A549 treated with dexamethasone at 1 μM for 4 hours (cell line): ENCODE measurements around the gene POPDC2. TPM values are rescaled to one million over a fixed set of nuclear protein-coding genes. Genes with fewer than 3 reads are reported as not detected.

Experiments
- total RNA-seq: library from RNA; stranded (reverse); fragments of 200-300 nt; extraction: Qiagen RNA extraction; gene quantifications from 5 replicates; pipeline ENCODE4 v1.2.3, GENCODE V29; 2022

POPDC2 gene, protein sequence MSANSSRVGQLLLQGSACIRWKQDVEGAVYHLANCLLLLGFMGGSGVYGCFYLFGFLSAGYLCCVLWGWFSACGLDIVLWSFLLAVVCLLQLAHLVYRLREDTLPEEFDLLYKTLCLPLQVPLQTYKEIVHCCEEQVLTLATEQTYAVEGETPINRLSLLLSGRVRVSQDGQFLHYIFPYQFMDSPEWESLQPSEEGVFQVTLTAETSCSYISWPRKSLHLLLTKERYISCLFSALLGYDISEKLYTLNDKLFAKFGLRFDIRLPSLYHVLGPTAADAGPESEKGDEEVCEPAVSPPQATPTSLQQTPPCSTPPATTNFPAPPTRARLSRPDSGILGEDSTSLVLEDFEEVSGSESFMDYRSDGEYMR
- total RNA-seq = 0.13 to 0.95 TPM (median 0.23 TPM) in 5 replicates

DNA sequence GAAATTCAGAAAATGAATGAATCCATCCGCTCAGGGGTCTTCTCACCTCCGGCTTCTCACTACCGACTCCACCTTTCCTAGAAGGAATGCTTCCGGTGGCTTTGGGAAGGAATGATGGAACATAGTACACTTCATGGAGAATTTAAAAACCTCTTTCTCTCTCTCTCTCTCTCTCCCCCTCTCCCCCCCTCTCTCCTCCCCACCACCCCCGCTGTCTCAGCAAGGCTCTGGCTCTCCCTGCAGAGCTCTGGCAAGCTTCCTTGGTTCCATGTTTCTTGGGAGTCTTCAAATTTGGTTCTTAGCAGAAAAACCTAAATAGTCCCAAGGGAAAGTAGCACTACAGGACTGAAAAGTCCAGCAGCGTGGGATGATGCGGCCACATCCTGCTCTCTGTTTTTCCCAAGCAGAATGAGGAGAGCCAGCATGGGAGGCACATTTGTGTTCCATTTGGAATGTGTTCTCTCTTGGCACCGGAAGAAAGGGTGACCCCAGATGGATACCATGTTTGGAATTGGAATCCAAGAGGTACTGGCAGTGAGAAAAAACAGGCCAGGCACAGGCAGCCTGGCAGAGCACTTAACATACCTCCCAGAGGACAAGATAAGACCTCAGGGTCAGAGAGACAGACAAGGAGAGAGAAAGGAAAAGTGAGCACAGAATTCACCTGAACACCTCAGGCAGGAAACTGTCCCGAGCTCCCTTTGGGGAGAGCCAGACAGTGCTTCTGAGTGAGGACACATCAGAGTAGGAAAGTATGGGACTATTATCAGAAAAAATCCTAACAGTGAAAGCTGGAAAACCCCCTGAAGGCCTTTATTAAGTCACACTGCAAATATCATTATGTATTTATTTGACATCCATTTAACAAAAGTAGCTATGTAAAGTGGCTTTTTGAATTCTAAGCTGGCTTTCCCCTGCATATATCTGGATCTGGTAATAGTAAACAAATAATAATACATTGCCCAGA is at the start of gene POPDC2:
POPDC2 (minus strand) TSS at position 116 of the 967 bp plus-strand sequence. CDS start 166 bp downstream, outside the sequence.

DNA sequence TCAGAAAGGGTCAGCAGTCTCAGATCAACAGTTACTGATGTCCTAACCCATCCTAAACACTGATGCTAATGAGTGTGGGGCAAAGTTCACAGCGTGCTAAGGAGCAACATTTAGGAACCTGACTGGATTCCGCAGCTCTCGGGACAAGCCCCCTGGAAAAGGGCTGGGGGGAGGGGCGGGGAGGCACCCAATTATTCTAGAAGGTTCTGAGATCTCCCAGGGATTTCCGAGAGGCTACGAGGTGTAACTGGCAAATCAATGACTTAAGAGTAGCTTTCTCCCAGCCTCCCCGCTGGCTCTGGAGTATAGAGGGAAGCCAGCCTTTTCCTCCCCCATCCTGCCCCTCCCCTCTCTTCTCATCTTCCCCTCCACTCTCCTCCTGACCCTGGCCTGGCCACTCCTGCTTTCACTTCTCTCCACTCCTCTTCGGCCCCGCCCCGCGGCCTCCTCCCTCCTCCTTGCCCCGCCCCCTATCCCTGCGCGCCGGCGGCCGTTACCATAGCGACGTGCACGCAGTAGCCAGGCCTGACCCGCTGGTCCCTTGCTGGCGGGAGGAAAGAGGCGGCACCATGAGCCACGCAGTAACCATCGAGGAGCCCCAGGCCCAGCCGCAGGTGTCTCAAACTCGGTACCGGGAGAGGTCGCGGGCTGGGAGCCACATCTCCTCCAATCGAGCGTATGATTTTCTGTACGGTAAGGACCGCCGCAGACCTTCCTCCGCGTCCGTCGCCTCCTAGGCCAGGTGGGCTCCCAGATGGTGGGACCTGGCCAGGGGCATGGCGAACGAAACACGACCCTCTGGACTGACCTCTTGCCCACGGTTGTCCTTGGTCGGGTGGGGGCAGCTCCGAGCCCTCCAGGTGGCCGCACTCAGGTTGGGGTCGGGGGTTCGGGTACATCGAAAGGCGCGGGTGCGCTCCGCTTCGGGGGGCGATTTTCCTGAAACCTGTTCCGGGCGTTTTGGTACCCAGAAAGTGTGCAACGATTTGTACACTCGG is 42.4 kb upstream of the POPDC2 start, which contains the start of gene CFAP91:
CFAP91 (plus strand) TSS at position 493 of the 998 bp plus-strand sequence; CDS start at position 570, 77 bp downstream.

DNA sequence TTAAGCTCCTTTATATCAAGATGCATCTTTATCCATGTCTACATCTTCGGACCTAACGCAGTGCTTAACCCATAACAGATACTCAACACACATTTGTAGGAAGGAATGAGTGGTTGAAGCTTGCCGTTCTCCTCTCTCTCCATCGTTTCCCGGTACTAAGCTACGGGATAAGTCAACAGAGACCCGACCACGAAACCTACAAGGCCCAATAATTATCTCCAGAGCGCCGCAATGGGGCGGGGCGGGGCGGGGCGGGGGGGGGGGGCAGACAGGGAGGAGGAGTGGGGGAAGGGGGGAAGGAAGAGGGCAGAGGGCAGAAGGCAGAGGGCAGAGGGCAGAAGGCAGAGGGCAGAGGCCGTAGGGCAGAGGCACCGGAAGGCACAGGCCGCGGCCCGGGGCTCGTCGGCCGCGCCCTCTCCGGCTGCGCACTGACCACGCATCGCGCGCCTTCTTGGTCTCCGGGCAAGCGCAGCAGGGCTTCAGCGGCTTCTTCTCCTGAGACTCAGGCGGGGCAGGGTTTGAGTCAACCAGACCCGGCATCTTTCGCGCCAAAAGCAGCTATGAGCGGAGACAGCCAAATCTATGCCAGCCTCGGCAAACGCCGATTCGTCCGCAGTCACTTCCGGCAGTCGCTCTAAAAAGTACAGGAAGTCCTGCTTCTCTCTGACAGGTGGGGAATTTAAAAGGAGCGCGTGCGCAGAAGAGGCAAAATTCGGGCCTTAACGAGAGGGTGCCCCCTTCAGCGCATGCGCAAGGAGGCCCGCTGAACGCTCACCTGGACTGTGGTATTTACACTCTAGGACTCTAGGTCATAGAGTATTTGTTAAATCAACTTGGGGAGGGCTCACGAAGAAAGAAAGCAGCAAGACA is 16.6 kb upstream of the POPDC2 start, which contains the start of gene COX17:
COX17 (minus strand) TSS at position 636 of the 870 bp plus-strand sequence; CDS start at position 540, 96 bp downstream.

DNA sequence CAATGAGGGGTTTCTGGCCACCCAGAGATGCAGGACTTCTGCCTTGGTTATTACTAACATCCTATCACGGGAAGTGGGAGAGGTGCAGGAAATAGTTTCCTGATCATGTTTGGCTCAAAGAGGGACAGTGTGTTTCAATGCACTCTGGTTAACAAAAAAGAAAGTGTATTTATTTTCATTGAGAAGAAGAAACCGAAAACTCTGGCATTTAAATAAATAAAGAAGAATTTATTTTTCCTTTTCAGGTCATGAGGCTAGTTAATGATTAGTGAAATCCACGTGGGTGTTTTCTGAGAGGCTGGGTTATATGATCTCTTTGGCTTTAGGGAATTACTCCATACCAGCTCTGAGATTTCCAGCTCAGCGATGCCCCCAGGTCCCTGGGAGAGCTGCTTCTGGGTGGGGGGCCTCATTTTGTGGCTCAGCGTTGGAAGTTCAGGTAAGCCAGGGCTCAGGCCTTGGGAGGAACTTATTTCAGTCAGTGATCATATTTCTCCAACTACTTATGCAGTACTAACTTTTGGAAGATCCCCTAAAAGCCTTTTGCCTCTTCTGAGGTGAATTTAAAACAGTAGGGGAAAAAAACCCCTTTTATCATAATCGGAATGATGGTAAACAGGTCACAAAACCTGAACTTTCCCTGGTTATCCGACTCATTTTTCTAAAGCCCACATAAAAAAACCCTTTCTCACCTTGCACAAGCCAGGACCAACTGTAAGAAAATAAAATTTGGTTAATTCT is 62.7 kb downstream of the POPDC2 start, which contains the start of gene PLA1A:
PLA1A (plus strand) TSS at position 338 of the 741 bp plus-strand sequence; CDS start at position 367, 29 bp downstream.

Other genes starting within 250 kb of the POPDC2 start
- 18.5 to 25.3 TPM (median 23.0 TPM) in 5 replicates for gene TMEM39A, start 197.0 kb downstream of the POPDC2 start, total RNA-seq
- gene POGLUT1, start 191.6 kb downstream of the POPDC2 start, total RNA-seq = 7.2 to 7.9 TPM (median 7.7 TPM) in 5 replicates
- gene TIMMDC1, start 162.0 kb downstream of the POPDC2 start, total RNA-seq = 65.9 to 82.5 TPM (median 74.0 TPM) in 5 replicates
- gene CD80, start 101.0 kb downstream of the POPDC2 start, total RNA-seq = 0.04 to 0.09 TPM in 2 of 5 replicates, not detected in the others
- 3.1 to 3.6 TPM (median 3.2 TPM) in 5 replicates for gene ADPRH, start 81.1 kb downstream of the POPDC2 start, total RNA-seq
- gene PLA1A, start 62.7 kb downstream of the POPDC2 start, total RNA-seq = 0.22 to 0.44 TPM (median 0.31 TPM) in 5 replicates
- gene COX17, start 16.8 kb upstream of the POPDC2 start, total RNA-seq = 98.1 to 134 TPM (median 98.9 TPM) in 5 replicates
- 0.21 to 0.32 TPM (median 0.23 TPM) in 4 of 5 replicates, not detected in the other for gene CFAP91, start 42.4 kb upstream of the POPDC2 start, total RNA-seq
- not detected in 5 replicates for gene NR1I2, start 121.5 kb upstream of the POPDC2 start, total RNA-seq